Activated T-cell treated with anti-CD3 and anti-CD28 coated beads for 48 hours (primary cell): ENCODE data around the gene ANKRD44.
"Not testable (repeated sequence)": the region's sequence is repeated elsewhere in the genome, so short reads cannot be mapped to it uniquely, and the experiment has no call there.

Experiments used
- DNase-seq: peaks from one replicate; pipeline ENCODE4 v3.0.0-alpha.2; 2020; ENCODE audit warnings: low read depth

The ANKRD44 gene

GRCh38 chr2:197075754-197076337 lies 234.7 kb downstream of the ANKRD44 start:
- DNase-seq, result no peak

- DNase-seq, result no peak
These were observed 235.3 kb downstream of the ANKRD44 start for GRCh38 chr2:197075281-197075680.

GRCh38 chr2:197073701-197074433 lies 236.7 kb downstream of the ANKRD44 start:
- no peak for DNase-seq

DNA sequence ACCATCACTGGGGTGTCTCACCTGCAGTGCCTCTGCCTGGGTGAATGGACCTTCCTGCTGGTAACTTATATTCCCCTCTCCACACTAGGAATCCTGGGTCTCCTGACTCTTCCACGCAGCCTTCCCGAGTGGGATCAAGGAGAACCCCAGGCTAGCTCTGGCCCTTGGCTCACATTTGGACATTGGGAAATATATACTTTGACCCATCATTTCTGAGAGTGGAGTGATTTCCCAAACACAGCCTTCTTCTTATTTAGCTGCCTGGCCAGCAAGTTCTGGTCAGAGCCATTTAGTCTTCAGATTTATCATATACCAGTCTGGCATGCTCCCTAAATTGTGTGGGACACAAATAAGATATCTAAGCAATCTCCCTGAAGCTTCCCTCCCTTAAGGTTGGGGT lies 237.3 kb downstream of the ANKRD44 start:
- no peak for DNase-seq

GRCh38 chr2:197072533-197072932 lies 238.0 kb downstream of the ANKRD44 start:
- DNase-seq, result no peak

- no peak for DNase-seq
These were observed 238.7 kb downstream of the ANKRD44 start for GRCh38 chr2:197071790-197072436.

GRCh38 chr2:197071213-197071612 lies 239.4 kb downstream of the ANKRD44 start:
- DNase-seq, result no peak

DNA sequence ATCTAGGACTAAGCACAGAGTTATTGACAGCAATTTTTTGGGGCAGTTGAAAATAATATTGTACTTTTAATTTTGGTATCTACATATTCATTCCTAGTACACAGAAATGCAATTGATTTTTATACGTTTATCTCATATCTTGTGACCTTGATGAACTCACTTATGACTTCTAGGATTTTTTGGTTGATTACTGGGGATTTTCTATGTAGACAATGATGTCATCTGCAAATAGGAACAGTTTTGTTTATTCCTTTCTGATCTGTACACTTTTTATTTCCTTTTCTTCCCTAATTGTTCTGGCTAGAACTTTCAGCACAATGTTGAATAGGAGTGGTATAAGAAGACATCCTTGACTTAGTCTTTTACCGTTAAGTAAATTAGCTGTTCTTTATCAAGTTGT lies 240.6 kb downstream of the ANKRD44 start:
- DNase-seq, result no peak

DNA sequence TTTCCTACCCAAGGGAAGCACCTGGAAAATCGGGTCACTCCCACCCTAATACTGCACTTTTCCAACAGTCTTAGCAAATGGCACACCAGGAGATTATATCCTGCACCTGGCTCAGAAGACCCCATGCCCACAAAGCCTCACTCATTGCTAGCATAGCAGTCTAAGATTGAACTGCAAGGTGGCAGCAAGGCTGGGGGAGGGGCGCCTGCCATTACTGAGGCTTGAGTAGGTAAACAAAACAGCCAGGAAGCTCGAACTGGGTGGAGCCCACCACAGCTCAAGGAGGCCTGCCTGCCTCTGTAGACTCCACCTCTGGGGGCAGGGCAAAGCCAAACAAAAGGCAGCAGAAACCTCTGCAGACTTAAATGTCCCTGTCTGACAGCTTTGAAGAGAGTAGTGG lies 248.0 kb downstream of the ANKRD44 start:
- DNase-seq, result not testable (repeated sequence)

DNA sequence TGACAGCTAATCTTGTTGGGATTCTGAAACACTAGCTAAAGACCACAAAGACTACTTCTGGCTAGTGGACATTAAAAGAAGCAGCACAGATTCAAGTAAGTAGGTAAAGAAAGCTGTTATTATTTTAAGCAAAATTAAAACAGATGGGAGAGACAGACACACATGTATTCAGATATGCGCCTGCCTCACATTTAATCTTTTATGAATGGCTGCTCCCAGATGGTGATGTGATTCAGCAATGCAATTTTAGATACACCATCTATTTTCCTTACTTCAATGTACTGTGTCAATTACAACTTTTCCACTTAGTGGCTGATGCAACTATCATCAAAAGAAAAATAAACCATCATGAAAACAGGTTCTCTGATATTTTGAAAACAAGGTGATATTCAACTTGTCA lies 251.1 kb downstream of the ANKRD44 start:
- DNase-seq, result no peak

GRCh38 chr2:197058777-197059300 lies 251.7 kb downstream of the ANKRD44 start:
- DNase-seq, result no peak

DNA sequence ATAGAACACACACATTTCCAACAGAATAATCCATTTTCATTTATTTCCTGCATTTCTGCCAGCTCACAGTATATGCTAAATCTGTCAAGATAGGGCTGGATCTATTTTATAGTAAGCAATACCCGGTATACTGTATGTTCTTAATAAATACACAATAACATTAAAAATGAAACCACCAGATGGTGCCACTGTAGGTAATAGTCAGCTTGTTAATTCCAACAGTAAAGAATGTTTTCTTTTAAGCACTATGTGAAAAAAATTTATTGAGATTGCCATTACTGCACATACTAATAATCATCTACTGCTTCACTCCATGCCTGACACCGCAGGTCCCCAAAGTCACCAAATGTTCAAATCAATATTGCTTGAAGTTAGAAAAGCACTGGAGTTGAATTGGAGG lies 252.6 kb downstream of the ANKRD44 start:
- no peak for DNase-seq

GRCh38 chr2:197055045-197055444 lies 255.5 kb downstream of the ANKRD44 start:
- DNase-seq, result no peak

DNA sequence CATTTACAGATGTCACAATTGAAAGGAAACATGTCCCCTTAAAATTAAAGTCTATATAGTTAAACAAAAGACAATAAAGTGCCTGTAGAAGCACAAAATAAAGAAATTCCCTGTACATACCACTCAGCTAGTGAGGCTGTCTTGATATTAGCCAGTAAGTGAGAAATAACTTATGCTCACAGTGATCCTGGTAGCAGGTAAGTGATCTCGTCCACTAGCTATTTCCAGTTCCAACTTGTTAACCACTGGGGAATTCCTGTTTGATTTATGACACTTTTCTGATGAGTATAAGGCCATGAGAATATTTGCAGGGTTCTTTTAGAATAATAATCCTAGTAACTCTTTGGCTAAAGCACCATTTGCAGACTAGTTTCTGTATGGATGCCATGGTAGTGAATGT lies 256.1 kb downstream of the ANKRD44 start:
- no peak for DNase-seq

GRCh38 chr2:197052356-197052755 lies 258.2 kb downstream of the ANKRD44 start:
- DNase-seq, result no peak

DNA sequence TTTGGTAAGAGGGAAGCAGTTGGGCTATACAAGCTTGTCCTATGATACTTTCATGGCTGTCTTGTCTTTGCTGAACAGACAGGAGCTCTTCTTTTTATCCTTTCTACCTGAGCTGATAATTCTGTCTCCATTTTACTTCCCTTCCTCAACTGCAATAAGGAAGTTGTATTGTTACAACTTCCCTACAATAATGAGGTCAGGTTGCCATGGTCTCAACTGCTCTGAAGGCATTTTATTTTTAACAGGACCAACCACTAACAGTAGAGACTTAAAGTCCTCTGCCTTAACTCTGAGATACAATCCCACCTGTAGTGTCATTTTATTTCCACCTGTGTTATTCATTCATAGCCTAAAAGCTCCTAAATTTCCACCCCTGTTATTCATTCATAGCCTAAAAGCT lies 265.5 kb downstream of the ANKRD44 start:
- DNase-seq, result no peak

DNA sequence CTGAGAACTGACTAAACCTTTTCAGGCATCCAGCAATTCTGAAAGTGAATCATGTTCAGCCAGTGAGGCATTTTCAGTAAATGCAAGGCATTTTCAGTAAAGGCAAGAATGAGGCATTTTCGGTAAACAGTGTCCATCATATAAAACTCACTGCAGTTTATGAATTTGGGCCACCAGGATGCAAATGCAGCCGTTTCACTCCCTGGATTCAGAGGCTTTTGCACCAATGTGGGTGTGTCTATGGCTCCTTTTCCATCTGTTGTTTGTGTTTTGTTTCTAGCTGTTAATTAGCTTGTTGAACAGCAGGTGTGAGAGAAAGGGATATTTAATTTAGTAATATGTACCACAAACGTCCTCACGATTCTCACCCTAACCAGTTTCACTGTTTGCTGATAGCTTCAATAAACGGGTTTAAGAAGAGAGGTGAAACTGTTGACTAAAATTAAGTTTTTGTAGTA lies 267.8 kb downstream of the ANKRD44 start:
- no peak for DNase-seq

DNA sequence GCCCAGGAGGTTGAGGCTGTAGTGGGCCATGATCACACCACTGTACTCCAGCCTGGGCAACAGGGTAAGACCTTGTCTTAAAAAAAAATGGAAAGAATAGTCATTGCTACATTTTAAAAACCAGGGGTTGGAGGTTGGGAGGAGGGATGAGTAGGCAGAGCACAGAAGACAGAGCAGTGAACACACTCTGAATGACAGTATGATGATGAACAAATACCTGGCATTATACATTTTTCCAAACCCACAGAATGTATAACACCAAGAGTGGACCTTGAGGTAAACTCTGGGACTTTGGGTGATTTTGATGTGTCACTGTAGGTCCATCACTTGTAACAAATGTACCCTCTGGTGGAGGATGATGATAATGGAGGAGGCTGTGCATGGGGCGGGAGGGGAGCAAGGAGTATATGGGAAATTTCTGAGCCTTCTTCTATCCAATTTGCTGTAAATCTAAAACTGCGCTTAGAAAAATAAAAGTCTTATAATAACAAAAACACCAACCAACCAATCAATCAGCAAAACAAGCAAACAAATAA lies 272.6 kb downstream of the ANKRD44 start:
- DNase-seq, result no peak

DNA sequence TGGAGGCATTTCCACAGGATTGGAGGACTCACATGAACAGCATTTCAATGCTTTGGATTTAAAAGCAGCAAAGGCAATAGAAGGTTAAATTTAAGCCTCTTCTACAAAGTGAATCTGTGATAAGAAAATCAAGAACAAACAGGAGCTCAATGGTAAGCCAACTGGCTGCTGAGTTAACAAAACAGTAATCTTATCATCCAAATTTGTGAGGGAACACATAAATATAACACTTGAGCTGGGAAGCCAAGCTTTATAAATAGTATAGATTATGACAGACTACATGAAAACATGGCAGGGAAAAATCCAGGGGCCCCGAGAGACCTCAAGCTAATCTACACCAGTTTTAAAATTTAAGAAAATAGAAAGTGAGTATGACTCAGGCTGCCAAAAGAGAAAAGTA lies 275.6 kb downstream of the ANKRD44 start:
- no peak for DNase-seq

DNA sequence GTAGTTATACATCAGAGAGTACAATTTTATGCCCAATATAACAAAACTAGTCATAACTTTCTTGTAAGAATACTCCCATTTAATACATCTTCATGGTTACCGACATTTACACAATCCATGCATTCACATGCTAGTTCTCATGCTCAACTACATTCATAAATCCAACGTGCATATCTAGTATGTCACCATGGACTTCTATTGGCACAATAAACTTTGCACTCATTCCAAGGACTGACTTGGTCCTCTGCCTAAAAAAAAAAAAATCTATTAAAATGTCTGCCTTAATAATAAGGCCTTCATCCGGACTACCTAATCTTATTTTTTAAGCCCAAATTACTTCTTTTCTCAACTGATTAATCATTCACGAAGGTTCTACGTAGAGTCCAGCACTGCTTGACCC lies 276.3 kb downstream of the ANKRD44 start:
- DNase-seq, result no peak

DNA sequence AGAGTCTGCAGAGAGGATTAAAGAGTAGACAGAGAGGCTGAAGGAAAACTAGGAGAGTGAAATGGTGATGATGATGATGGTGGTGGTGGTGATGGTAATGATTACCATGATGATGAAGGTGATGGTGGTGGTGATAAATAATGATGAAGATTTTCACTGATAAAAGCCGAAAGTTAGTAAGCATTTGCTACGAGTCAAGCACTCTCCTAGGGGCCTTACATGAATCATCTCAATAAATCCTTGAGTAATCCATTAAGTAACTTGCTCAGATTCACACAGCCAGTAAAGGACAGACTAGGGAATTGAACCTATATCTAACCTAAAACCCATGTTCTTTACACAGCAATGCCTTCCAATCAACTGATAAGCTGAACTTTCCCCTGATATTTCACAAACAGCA lies 277.4 kb downstream of the ANKRD44 start:
- DNase-seq, result no peak

GRCh38 chr2:197031803-197032202 lies 278.8 kb downstream of the ANKRD44 start:
- no peak for DNase-seq

GRCh38 chr2:197030090-197030489 lies 280.5 kb downstream of the ANKRD44 start:
- DNase-seq, result no peak
